ENCODE results near the gene ZSWIM8. TPM values are rescaled to one million over a fixed set of nuclear protein-coding genes. Genes with fewer than 3 reads are reported as not detected.
"Not testable (repeated sequence)": the region's sequence is repeated elsewhere in the genome, so short reads cannot be mapped to it uniquely, and the experiment has no call there.

Gene ZSWIM8, protein sequence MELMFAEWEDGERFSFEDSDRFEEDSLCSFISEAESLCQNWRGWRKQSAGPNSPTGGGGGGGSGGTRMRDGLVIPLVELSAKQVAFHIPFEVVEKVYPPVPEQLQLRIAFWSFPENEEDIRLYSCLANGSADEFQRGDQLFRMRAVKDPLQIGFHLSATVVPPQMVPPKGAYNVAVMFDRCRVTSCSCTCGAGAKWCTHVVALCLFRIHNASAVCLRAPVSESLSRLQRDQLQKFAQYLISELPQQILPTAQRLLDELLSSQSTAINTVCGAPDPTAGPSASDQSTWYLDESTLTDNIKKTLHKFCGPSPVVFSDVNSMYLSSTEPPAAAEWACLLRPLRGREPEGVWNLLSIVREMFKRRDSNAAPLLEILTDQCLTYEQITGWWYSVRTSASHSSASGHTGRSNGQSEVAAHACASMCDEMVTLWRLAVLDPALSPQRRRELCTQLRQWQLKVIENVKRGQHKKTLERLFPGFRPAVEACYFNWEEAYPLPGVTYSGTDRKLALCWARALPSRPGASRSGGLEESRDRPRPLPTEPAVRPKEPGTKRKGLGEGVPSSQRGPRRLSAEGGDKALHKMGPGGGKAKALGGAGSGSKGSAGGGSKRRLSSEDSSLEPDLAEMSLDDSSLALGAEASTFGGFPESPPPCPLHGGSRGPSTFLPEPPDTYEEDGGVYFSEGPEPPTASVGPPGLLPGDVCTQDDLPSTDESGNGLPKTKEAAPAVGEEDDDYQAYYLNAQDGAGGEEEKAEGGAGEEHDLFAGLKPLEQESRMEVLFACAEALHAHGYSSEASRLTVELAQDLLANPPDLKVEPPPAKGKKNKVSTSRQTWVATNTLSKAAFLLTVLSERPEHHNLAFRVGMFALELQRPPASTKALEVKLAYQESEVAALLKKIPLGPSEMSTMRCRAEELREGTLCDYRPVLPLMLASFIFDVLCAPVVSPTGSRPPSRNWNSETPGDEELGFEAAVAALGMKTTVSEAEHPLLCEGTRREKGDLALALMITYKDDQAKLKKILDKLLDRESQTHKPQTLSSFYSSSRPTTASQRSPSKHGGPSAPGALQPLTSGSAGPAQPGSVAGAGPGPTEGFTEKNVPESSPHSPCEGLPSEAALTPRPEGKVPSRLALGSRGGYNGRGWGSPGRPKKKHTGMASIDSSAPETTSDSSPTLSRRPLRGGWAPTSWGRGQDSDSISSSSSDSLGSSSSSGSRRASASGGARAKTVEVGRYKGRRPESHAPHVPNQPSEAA (N-terminal part only)
- total RNA-seq (2014; rRNA removed; shearing (Covaris generic)) (44.4 and 61.5 TPM in 2 replicates), polyA plus RNA-seq (2016; fragmentation: Nextera tagmentation; extraction: Ambion mirVana) (24.3 and 25.5 TPM in 2 replicates)

DNA sequence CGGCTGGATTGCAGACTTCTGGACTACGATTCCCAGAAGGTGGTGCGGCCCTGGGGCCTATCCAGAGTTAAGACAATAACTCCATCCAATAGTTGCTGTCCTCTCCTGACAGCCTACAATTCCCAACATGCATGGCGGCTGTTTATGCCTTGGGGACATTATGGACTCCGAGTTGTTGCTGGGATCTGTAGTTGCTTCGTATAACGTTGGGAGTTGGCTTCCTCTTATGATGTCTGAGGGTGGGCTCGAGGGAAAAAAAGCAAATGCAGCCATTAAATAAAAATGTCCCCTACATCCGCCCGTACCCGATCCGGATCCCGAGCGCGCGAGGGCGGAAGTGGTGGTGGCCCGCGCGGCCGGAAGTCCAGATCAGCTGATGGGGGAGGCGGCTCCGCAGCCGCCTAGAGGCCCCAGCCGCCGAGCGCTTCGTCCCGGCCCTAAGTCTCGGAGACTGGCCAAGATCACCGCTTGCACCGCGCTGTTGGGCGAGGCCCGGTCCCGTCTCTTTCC is at the start of gene ZSWIM8:
Gene ZSWIM8 (plus strand): TSS at position 396 of the 510 bp plus-strand sequence. CDS start 273 bp downstream, outside the sequence.
- peak; percentile 97 for DNase-seq
- peak within 1 kb of the TSS; percentile 84 for H2AFZ ChIP-seq
- WGBS, 2 experiments (ENCODE audit: low coverage in 1 of 2, low lambda C conversion rate in 2 of 2, missing lambda C conversion rate in 2 of 2), result 1% methylated on average over 27 to 36 of the region's 36 CpGs
- peaks cover 25% of the 10 kb centered on the region for H3F3A ChIP-seq (ENCODE audit: insufficient read depth)
- in situ Hi-C loops (cut with MboI), result no loop called here
- H3K9me3 ChIP-seq (ENCODE audit: low read depth), result no peaks in the 10 kb centered on the region
- peak within 1 kb of the TSS; percentile 89 for H3K9ac ChIP-seq
- H4K20me1 ChIP-seq (ENCODE audit: insufficient read depth), result peaks cover 7% of the 10 kb centered on the region
- H3K4me1 ChIP-seq (ENCODE audit: insufficient read depth), result peaks cover 28% of the 10 kb centered on the region
- peaks cover 93% of the 10 kb centered on the region for H3K79me2 ChIP-seq (ENCODE audit: insufficient read depth)
- TF ChIP-seq EZH2phosphoT487 (IDR thresholded peaks at IDR 0.05; ENCODE audit: insufficient read depth, low read depth) (no peak), EZH2 (IDR thresholded peaks at IDR 0.05; ENCODE audit: insufficient read depth, poor library complexity, severe bottlenecking) (no peak)
- H3K9me2 ChIP-seq (ENCODE audit: insufficient read depth), result no peaks in the 10 kb centered on the region
- peak within 1 kb of the TSS; percentile 79 for H3K4me2 ChIP-seq (ENCODE audit: unreplicated experiment)
- H3K27me3 ChIP-seq (replicated peaks; ENCODE audit: insufficient read depth), result no peaks in the 10 kb centered on the region
- H3K27ac ChIP-seq, result peak within 1 kb of the TSS; percentile 70
- peaks cover 8% of the 10 kb centered on the region; the same call in 1 of the 2 replicates for H3K36me3 ChIP-seq (ENCODE audit: low read depth)
- H3K4me3 ChIP-seq, result peak within 1 kb of the TSS; percentile 80

DNA sequence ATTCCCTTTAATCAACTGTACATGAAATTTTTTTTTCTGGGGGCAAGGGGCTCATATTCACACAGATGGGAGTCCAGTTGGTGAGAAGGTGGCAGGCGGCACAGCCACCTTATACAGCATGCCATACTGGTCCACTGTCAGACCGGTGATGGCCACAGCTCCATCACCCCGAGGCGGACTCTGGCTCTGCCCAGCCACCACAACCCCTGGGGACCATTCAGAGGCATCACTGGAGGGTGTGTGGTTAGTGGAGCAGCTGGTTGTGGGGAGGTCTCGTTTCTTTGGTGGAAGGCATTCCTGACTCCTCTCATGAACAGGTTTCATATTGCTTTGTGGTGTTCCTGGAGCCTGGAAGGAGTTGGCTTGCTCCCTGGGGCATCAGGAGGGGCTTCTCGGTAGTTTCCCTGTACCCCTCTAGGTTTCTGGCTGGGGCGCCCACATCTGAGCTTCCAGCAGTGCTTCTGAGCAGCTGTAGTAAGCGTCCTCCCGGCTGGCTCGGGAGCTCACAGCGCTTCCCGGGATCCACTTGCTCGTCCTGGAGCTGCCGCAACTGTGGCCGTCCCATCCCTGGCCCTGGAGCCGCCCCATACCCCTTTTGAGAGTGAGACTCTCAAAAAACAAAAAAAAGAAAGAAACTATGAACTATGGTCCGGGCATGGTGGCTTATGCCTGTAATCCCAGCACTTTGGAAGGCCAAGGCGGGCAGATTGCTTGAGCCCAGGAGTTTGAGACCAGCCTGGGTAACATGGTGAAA is 44.7 kb upstream of the ZSWIM8 start:
- H3K27me3 ChIP-seq (replicated peaks; ENCODE audit: insufficient read depth); H3K27ac ChIP-seq; H3K9me2 ChIP-seq (ENCODE audit: insufficient read depth); H4K20me1 ChIP-seq (ENCODE audit: insufficient read depth); H3F3A ChIP-seq (ENCODE audit: insufficient read depth); H3K36me3 ChIP-seq (ENCODE audit: low read depth); H3K4me3 ChIP-seq; H3K9ac ChIP-seq; H3K9me3 ChIP-seq (ENCODE audit: low read depth); H3K4me2 ChIP-seq (ENCODE audit: unreplicated experiment); in situ Hi-C loops (cut with MboI); H2AFZ ChIP-seq; DNase-seq: not testable (repeated sequence)
- Histone ChIP-seq H3K79me2 (ENCODE audit: insufficient read depth) (peaks cover 71% of the 10 kb centered on the region), H3K4me1 (ENCODE audit: insufficient read depth) (peaks cover 15% of the 10 kb centered on the region)
- 87 to 88% methylated on average over 18 of the region's 18 CpGs for WGBS, 2 experiments (ENCODE audit: low coverage in 1 of 2, low lambda C conversion rate in 2 of 2, missing lambda C conversion rate in 2 of 2)

DNA sequence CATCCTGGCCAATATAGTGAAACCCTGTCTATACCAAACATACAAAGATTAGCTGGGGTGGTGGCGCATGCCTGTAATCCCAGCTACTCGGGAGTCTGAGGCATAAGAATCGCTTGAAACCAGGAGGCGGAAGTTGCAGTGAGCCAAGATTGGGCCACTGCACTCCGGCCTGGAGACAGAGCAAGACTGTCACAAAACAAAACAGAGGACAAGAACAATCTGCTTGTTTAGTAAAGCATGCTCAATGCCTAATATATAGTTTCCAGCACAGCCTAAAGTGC is 43.0 kb upstream of the ZSWIM8 start:
- no peak for TF ChIP-seq EZH2phosphoT487 (IDR thresholded peaks at IDR 0.05; ENCODE audit: insufficient read depth, low read depth)
- no peak for TF ChIP-seq EZH2 (IDR thresholded peaks at IDR 0.05; ENCODE audit: insufficient read depth, poor library complexity, severe bottlenecking)
- H3K9me2 ChIP-seq (ENCODE audit: insufficient read depth), result no peaks in the 10 kb centered on the region
- no peaks in the 10 kb centered on the region for H3K9me3 ChIP-seq (ENCODE audit: low read depth)
- no peak overlapping the region for H3K9ac ChIP-seq
- H3K4me1 ChIP-seq (ENCODE audit: insufficient read depth), result peaks cover 22% of the 10 kb centered on the region
- H3K4me3 ChIP-seq, result no peak overlapping the region
- no peak overlapping the region for H2AFZ ChIP-seq
- H3K79me2 ChIP-seq (ENCODE audit: insufficient read depth), result peaks cover 71% of the 10 kb centered on the region
- no peaks in the 10 kb centered on the region for H4K20me1 ChIP-seq (ENCODE audit: insufficient read depth)
- peaks cover 7% of the 10 kb centered on the region; the same call in 1 of the 2 replicates for H3F3A ChIP-seq (ENCODE audit: insufficient read depth)
- DNase-seq, result no peak
- 86 to 94% methylated on average over 5 of the region's 5 CpGs for WGBS, 2 experiments (ENCODE audit: low coverage in 1 of 2, low lambda C conversion rate in 2 of 2, missing lambda C conversion rate in 2 of 2)
- H3K4me2 ChIP-seq (ENCODE audit: unreplicated experiment), result no peak overlapping the region
- peaks cover 4% of the 10 kb centered on the region for H3K36me3 ChIP-seq (ENCODE audit: low read depth)
- in situ Hi-C loops (cut with MboI), result no loop called here
- no peak overlapping the region for H3K27ac ChIP-seq
- no peaks in the 10 kb centered on the region for H3K27me3 ChIP-seq (replicated peaks; ENCODE audit: insufficient read depth)
